GM12864 (cell line): ENCODE data around the gene PRAC1.

Experiments
- DNase-seq: peaks from one replicate; pipeline ENCODE4 v3.0.0-alpha.2; 2011; ENCODE audit warnings: low read depth
- H3K4me3 ChIP-seq: 2 replicates; pipeline ENCODE4 v1.5.1; 2011; ENCODE audit warnings: mild to moderate bottlenecking, low read depth, low read length, control low read depth
- CTCF ChIP-seq: IDR thresholded peaks from 2 replicates; pipeline ENCODE4 v1.5.1; 2011; ENCODE audit warnings: low read depth, mild to moderate bottlenecking, moderate library complexity, low read length, control low read depth, inconsistent platforms; ENCODE audit errors: missing control alignments

The PRAC1 gene

GRCh38 chr17:48715496-48716399, 6.6 kb downstream of the PRAC1 start:
- no peak for TF ChIP-seq CTCF
- H3K4me3 ChIP-seq: no peak overlapping the region
- no peak for DNase-seq

GRCh38 chr17:48711128-48711527, 11.2 kb downstream of the PRAC1 start:
- TF ChIP-seq CTCF: no peak
- H3K4me3 ChIP-seq: no peak overlapping the region
- DNase-seq: no peak

GRCh38 chr17:48704361-48705248, 17.7 kb downstream of the PRAC1 start:
- TF ChIP-seq CTCF: no peak
- no peak overlapping the region for H3K4me3 ChIP-seq

GRCh38 chr17:48701864-48702532, 20.3 kb downstream of the PRAC1 start:
- no peak overlapping the region for H3K4me3 ChIP-seq
- no peak for TF ChIP-seq CTCF
- DNase-seq: no peak

More at GRCh38 chr17:48704361-48705248, 17.7 kb downstream of the PRAC1 start:
- DNase-seq: no peak

- H3K4me3 ChIP-seq: no peak overlapping the region
- no peak for TF ChIP-seq CTCF
- no peak for DNase-seq
Measured at GRCh38 chr17:48693178-48693577, 29.1 kb downstream of the PRAC1 start.

- H3K4me3 ChIP-seq: no peak overlapping the region
- TF ChIP-seq CTCF: no peak
- DNase-seq: no peak
Measured at GRCh38 chr17:48692049-48692448, 30.3 kb downstream of the PRAC1 start.
